Measurements from ENCODE around the gene PTPRM.

DNA sequence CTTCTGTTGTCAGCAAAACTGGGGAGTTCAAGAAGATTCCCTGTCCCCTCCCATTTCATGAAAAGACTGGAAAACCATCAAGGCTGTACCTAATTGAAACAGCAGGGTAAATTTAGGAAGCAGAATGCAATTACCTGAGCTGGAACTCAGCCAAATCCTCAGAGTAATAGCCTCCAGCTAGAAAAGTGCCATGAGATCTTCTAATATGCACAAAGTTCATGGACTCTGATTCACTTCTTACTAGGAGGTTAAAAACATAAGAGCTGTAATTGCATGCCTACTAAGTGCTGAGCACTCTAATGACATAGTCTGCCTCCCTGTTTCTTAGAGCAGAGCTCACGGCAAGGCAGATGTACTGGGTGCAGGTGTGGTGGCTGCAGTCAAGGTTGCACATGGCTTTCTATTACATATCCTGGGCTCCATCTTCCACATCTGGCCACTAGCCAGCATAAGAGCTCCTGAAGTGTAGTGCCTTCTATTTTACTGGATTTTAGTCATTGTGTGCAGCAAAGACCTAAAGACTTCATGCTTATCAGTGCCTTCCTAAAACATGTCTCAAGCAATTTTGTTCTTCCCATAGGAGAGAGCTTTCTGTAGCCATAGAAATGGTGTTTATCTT, 341.7 kb downstream of the PTPRM start:
- TF ChIP-seq, protein P1, sequence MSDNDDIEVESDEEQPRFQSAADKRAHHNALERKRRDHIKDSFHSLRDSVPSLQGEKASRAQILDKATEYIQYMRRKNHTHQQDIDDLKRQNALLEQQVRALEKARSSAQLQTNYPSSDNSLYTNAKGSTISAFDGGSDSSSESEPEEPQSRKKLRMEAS (IDR thresholded peaks at IDR 0.05; ENCODE audit: low read depth, low read length) = no peak
- TF ChIP-seq, protein P2, sequence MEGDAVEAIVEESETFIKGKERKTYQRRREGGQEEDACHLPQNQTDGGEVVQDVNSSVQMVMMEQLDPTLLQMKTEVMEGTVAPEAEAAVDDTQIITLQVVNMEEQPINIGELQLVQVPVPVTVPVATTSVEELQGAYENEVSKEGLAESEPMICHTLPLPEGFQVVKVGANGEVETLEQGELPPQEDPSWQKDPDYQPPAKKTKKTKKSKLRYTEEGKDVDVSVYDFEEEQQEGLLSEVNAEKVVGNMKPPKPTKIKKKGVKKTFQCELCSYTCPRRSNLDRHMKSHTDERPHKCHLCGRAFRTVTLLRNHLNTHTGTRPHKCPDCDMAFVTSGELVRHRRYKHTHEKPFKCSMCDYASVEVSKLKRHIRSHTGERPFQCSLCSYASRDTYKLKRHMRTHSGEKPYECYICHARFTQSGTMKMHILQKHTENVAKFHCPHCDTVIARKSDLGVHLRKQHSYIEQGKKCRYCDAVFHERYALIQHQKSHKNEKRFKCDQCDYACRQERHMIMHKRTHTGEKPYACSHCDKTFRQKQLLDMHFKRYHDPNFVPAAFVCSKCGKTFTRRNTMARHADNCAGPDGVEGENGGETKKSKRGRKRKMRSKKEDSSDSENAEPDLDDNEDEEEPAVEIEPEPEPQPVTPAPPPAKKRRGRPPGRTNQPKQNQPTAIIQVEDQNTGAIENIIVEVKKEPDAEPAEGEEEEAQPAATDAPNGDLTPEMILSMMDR (IDR thresholded peaks at IDR 0.05; ENCODE audit: low read depth, low read length) = no peak
